Muscle layer of duodenum (tissue), 2 donors: ENCODE measurements around the gene CAPN15.

Experiments
- H3K27ac ChIP-seq: one replicate; pipeline ENCODE4 v1.7.0; 2013; ENCODE audit warnings: mild to moderate bottlenecking, low read length
- H3K27me3 ChIP-seq: one replicate; pipeline ENCODE4 v1.7.0; 2013; ENCODE audit warnings: low read depth, mild to moderate bottlenecking, control low read depth, low read length
- H3K36me3 ChIP-seq, 2 donors: one replicate each; pipeline ENCODE4 v1.7.0; 2013; ENCODE audit warnings: low read length in 2 of 2, control low read depth in 1 of 2, mild to moderate bottlenecking in 1 of 2; ENCODE audit not compliant: insufficient read depth in 2 of 2, control insufficient read depth in 1 of 2
- H3K4me1 ChIP-seq, 2 donors: one replicate each; pipeline ENCODE4 v1.7.0; 2013; ENCODE audit warnings: low read length in 2 of 2, mild to moderate bottlenecking in 2 of 2, control low read depth in 1 of 2, moderate library complexity in 1 of 2; ENCODE audit not compliant: insufficient read depth in 2 of 2, control insufficient read depth in 1 of 2
- H3K4me3 ChIP-seq, 2 donors: one replicate each; pipeline ENCODE4 v1.7.0; 2013; ENCODE audit warnings: low read length in 2 of 2, low read depth in 1 of 2, mild to moderate bottlenecking in 1 of 2
- H3K9me3 ChIP-seq, 2 donors: one replicate each; pipeline ENCODE4 v1.7.0; 2013; ENCODE audit warnings: low read length in 2 of 2, control low read depth in 1 of 2, mild to moderate bottlenecking in 1 of 2; ENCODE audit not compliant: control insufficient read depth in 1 of 2
- donor health status: healthy.

Gene CAPN15

DNA sequence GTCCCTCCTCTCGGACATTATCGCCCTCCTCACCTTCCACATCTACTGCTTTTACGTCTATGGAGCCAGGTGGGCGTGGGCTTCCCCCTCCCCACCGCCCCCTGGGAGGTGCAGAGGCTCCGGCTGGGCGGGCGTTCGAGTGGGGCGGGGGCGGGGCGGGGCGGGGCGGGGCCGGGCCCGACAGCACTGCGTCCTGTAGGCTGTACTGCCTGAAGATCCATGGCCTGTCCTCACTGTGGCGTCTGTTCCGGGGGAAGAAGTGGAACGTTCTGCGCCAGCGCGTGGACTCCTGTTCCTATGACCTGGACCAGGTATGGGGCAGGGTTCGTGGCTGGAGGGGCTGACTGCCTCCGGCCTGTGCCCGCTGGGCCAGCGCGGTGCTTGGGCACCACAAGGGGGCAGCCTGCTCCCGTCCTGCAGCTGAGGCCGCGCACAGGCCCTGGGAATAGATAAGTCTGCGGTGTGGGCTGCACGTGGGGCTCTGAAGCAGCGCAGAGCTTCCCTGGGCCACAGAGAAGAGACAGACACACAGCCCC is 51.4 kb downstream of the CAPN15 start:
- H3K4me3 ChIP-seq = no peak overlapping the region
- peaks cover 0 to 31% of the 10 kb centered on the region in 2 donors for H3K36me3 ChIP-seq
- H3K27ac ChIP-seq = no peak overlapping the region
- no peaks in the 10 kb centered on the region for H3K9me3 ChIP-seq
- no peaks in the 10 kb centered on the region for H3K27me3 ChIP-seq
- peaks cover 0 to 5% of the 10 kb centered on the region in 2 donors for H3K4me1 ChIP-seq

DNA sequence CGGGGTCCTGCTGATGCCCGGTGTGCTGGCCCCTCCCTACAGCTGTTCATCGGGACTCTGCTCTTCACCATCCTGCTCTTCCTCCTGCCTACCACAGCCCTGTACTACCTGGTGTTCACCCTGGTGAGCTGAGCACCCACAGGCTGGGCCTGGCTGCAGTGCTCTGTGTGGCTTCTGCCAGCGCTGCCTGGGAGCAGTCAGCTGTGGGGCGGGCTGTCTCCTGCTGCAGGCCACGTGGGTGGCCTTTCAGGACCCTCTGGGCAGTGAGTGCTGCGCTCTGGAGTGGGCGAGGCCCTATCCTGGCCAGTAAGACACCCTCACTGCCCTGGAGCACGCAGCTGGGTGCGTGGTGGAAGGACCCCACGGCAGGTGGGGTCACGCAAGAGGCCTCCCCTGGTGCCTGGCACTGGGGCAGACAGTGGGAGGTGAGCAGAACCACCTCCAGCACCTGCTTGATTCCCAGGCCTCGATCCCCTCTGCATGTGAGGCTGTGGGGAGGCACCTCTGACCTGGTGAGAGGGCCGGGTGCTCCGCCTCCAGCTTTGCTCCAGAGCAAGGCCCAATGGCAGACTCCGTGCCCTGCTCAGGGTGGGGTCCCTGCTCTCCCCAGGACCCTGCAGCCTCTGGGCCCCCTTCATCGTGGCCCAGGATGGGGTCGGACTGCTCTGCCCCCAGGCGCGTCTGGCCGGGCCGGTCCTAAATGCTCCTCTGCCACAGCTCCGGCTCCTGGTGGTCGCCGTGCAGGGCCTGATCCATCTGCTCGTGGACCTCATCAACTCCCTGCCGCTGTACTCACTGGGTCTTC is 52.8 kb downstream of the CAPN15 start:
- H3K9me3 ChIP-seq = no peaks in the 10 kb centered on the region
- H3K4me3 ChIP-seq = no peak overlapping the region
- H3K36me3 ChIP-seq = peaks cover 0 to 17% of the 10 kb centered on the region in 2 donors
- no peak overlapping the region for H3K27ac ChIP-seq
- no peaks in the 10 kb centered on the region for H3K27me3 ChIP-seq
- peaks cover 0 to 5% of the 10 kb centered on the region in 2 donors for H3K4me1 ChIP-seq

DNA sequence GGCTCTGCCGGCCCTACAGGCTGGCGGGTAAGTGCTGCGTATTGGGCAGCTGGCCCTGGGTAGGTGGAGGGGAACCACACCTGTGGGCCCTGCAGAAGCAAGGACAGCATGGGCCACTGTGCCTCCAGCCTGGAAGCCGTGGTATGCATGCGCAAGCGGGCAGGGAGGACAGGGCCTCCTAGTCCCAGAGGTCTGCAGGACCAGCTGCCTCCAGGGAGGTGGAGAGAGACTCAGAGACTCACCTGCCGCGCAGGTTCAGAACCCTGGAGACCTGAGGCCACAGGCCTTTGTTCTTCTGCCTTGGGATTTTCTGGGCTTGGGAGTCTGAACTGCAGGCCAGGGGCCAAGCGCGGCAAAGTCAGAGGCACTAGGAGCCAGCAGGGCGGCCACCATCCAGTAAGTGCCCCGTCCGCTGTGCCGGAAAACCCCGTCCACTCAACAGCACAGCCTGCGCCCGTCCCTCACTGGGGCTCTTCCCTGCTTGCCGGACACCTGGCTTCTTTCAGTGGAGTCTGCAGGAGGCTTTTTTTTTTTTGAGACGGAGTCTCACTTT is 53.5 kb downstream of the CAPN15 start:
- Histone ChIP-seq H3K9me3 (no peaks in the 10 kb centered on the region), H3K4me3 (no peak overlapping the region), H3K27me3 (peaks cover 5% of the 10 kb centered on the region), H3K4me1 (peaks cover 0 to 6% of the 10 kb centered on the region in 2 donors), H3K27ac (no peak overlapping the region), H3K36me3 (peaks cover 0 to 10% of the 10 kb centered on the region in 2 donors)

DNA sequence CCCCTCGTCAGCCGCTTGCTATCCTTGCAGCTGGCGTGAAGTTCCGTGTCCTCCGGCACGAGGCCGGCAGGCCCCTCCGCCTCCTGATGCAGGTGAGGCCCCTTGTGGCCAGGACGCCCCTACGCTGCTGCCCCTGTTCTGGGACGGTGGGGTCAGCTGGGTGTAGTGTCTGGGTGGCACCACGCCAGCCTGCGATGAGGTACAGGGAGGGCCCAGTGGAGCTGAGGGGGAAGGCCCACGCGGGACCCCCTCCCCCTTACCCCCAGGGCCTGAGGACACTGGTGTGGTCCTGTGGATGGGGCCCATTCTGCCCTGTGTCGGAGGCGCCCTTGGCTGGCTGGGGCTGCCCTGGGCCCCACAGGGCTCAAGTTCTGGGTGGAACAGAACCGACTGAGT is 54.7 kb downstream of the CAPN15 start:
- no peak overlapping the region for H3K4me3 ChIP-seq
- H3K4me1 ChIP-seq = peaks cover 0 to 14% of the 10 kb centered on the region in 2 donors
- H3K9me3 ChIP-seq = no peaks in the 10 kb centered on the region
- H3K27me3 ChIP-seq = peaks cover 5% of the 10 kb centered on the region
- no peak overlapping the region for H3K27ac ChIP-seq
- H3K36me3 ChIP-seq = peaks cover 0 to 8% of the 10 kb centered on the region in 2 donors

DNA sequence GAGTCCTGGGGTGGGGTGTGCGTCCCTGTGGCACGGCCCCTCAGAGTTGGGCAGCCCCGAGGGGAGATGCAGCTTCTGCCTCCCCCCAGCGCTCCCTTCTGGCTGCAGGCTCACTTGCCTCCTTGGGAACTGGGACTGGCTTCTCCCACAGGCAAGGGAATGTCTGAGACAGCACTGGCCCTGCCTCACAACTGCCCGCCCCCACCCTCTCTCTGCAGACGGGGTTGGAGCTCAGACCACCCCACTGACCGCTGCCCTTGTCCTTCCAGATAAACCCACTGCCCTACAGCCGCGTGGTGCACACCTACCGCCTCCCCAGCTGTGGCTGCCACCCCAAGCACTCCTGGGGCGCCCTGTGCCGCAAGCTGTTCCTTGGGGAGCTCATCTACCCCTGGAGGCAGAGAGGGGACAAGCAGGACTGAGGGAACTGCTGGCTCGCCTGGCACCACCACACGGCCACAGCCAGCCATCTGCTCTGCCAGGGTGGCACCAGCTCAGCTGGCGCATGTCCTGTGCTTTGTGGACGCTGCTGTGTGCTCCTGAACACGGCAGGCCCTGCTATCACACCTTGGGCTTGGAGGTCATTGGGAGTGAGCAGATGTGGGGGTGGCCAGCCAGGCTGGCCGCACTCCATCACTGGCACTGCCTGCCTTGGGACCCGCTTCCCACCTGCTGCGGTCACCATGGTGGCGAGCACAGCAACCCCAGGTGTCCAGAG is 55.3 kb downstream of the CAPN15 start:
- Histone ChIP-seq H3K27me3 (peaks cover 5% of the 10 kb centered on the region), H3K9me3 (no peaks in the 10 kb centered on the region), H3K4me3 (no peak overlapping the region), H3K27ac (no peak overlapping the region), H3K36me3 (peaks cover 0 to 8% of the 10 kb centered on the region in 2 donors), H3K4me1 (peaks cover 3 to 19% of the 10 kb centered on the region in 2 donors)

DNA sequence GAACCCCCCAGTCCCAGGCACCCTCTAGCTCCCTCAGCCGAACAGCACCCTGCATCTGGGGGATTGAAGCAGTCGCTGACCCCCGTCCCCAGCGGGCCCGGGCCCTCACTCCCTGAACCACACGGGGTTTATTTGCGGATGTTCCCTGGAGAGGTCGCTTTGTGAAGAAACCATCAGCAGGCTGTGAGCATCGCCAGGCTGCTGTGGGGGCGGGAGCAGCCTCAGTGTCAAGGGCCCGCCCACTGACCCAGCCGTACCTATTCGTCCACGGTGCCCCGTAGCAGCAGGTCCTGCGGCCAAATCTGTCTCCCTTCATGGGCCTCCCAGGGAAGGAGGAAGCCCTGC is 55.9 kb downstream of the CAPN15 start:
- peaks cover 0 to 8% of the 10 kb centered on the region in 2 donors for H3K36me3 ChIP-seq
- H3K4me3 ChIP-seq = no peak overlapping the region
- H3K4me1 ChIP-seq = peaks cover 3 to 26% of the 10 kb centered on the region in 2 donors
- peaks cover 5% of the 10 kb centered on the region for H3K27me3 ChIP-seq
- H3K27ac ChIP-seq = no peak overlapping the region
- no peaks in the 10 kb centered on the region for H3K9me3 ChIP-seq

DNA sequence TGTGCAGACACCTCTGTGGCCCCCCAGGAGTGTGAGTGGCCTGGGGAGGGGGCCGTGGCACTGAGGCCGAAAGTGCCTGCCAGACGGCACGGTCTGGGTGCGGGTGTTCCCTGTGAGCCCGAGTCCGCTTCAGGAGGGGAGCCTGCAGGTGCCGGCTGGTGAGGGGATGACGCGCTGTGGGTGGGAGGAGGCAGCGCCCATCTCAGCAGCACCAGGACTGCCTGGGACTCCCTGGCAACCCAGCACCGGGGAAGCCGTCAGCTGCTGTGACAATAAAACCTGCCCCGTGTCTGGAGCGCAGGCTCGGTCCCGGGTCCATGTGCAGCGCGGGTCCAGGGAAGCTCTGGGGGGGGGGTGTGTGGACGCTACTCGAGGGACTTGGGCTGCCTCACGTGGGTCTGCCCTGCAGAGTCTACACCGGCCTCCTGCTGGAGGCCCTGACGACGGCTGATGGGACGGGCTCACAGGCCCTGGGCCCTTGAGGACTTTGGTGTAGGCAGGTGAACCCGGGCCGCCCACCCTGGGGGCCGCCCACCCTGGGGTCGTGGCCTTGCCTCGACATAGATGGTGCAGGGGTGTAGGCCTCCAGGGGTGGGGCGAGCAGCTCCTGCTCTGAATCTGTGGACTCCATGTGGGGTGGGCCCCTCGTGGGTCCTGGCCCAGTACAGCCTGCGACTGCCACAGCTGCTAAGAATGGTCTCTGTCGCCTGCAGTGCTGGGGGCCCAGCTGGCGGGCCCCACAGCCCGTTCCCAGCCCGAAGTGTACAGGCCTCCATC is 56.5 kb downstream of the CAPN15 start:
- H3K27me3 ChIP-seq = peaks cover 5% of the 10 kb centered on the region
- no peak overlapping the region for H3K27ac ChIP-seq
- H3K4me1 ChIP-seq = peaks cover 3 to 26% of the 10 kb centered on the region in 2 donors

DNA sequence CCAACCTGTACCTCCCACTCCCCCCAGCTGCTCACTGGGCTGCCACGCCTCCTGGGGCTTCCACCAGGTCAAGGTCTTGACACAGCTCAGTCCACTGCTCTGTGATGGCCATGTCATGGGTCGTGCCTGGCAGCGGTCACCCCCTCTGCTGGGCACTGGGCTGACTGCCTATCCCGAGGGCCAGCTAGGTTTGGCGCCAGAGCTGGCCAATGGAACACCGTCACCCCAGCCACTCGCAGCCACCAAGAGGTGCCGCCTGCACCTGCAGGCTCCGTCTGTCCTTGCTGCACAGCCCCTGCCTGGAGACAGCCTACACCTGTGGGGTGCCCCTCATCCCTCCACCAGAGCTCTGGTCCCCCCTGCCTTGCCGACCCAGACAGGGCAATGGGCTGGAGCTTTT is 57.8 kb downstream of the CAPN15 start:
- H3K36me3 ChIP-seq = peaks cover 0 to 8% of the 10 kb centered on the region in 2 donors
- H3K9me3 ChIP-seq = no peaks in the 10 kb centered on the region
- no peak overlapping the region for H3K27ac ChIP-seq
- peaks cover 5% of the 10 kb centered on the region for H3K27me3 ChIP-seq
- H3K4me1 ChIP-seq = peaks cover 3 to 22% of the 10 kb centered on the region in 2 donors
- no peak overlapping the region for H3K4me3 ChIP-seq

More for the DNA sequence above, 56.5 kb downstream of the CAPN15 start:
- H3K36me3 ChIP-seq = peaks cover 0 to 8% of the 10 kb centered on the region in 2 donors
- no peak overlapping the region for H3K4me3 ChIP-seq
- H3K9me3 ChIP-seq = no peaks in the 10 kb centered on the region

DNA sequence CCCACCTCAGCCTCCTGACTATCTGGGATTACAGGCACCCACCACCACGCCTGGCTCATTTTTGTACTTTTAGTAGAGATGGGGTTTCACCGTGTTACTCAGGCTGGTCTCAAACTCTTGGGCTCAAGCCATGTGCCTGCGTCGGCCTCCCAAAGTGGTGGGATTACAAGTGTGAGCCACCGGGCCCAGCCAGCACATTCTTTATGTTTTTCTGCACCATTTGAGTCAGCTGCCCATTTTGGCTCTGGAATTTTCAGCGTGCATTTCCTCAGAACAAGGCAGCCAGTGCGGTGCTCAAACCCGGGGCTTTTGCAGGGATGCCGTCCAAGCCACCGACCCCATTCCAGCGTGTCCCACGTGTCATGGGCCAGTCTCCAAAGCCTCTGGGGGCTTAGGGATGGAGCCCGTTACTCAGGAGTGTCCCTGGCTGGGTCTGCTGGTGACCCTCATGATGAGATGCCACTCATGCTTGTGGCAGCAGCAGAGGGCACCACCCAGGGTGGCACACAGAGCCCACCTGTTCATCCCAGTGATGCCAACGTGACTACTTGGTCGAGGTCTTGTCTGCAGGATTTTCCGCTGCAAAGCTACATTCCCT is 58.6 kb downstream of the CAPN15 start:
- Histone ChIP-seq H3K4me3 (no peak overlapping the region), H3K36me3 (no peaks in the 10 kb centered on the region), H3K27me3 (peaks cover 5% of the 10 kb centered on the region), H3K27ac (no peak overlapping the region), H3K9me3 (no peaks in the 10 kb centered on the region), H3K4me1 (peaks cover 9 to 30% of the 10 kb centered on the region in 2 donors)

DNA sequence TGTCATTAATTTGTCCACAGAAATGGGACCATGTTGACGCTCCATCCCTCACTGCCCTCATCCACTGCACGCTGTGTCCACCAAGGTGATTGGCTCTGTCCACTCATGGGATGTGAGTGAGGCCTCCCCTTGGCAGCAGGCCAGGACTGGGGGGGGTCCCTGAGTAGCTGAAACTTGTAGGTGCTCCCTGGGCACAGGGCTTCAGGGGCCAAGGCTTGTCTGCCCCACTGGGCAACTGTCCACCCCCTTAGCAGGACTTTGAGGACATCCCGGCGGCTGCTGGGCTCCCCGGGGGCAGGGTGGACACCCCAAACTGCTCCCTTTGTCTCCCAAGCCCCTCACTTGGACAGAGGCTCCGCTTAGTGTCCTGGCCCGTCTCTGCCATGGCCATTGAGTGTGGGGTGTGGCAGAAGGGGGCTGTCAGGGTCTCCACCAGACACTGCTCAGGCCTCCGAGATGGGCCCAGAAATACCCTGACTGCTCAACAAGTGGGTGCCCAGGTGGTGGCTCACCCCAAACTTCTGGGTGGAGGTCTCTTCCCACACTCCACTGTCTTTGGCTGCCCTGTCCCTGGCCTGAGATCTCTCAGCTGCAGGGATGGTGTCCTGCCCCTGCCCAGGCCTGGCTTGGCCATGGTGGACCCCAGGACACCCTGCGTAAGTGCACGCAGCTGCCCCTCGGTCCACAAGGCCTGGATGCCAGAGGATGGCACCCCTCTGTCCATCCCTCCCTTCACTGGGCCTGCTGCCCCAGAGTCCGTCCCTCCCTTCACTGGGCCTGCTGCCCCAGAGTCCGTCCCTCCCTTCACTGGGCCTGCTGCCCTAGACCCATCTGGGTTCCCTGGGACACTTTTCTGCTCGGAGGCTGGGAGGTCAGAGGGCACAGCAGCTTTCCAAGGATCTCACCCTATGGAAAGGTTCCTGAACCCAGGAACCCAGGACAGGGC is 59.4 kb downstream of the CAPN15 start:
- Histone ChIP-seq H3K4me1 (peaks cover 10 to 35% of the 10 kb centered on the region in 2 donors), H3K9me3 (no peaks in the 10 kb centered on the region), H3K27me3 (peaks cover 5% of the 10 kb centered on the region), H3K4me3 (no peak overlapping the region), H3K36me3 (no peaks in the 10 kb centered on the region), H3K27ac (no peak overlapping the region)
